GM21529 (cell line): ENCODE results near the gene RNF182.
"Not testable (repeated sequence)": the region's sequence is repeated elsewhere in the genome, so short reads cannot be mapped to it uniquely, and the experiment has no call there.

Experiments
- ATAC-seq: cut with Tn5 transposase; IDR thresholded peaks from one replicate; pipeline ENCODE4 v1.9.1; 2021; ENCODE audit not compliant: unreplicated experiment

The RNF182 gene

GRCh38 chr6:13916230-13916944 lies 8.4 kb upstream of the RNF182 start:
- ATAC-seq, result no peak

- ATAC-seq, result no peak
Measured at GRCh38 chr6:13917141-13917540, 7.6 kb upstream of the RNF182 start.

- ATAC-seq, result no peak
Measured at GRCh38 chr6:13918686-13919250, 6.0 kb upstream of the RNF182 start.

- no peak for ATAC-seq
Measured at GRCh38 chr6:13919861-13920260, 4.9 kb upstream of the RNF182 start.

- ATAC-seq, result no peak
Measured at GRCh38 chr6:13920552-13920951, 4.2 kb upstream of the RNF182 start.

- ATAC-seq, result no peak
Measured at GRCh38 chr6:13922750-13923149, 2.0 kb upstream of the RNF182 start.

DNA sequence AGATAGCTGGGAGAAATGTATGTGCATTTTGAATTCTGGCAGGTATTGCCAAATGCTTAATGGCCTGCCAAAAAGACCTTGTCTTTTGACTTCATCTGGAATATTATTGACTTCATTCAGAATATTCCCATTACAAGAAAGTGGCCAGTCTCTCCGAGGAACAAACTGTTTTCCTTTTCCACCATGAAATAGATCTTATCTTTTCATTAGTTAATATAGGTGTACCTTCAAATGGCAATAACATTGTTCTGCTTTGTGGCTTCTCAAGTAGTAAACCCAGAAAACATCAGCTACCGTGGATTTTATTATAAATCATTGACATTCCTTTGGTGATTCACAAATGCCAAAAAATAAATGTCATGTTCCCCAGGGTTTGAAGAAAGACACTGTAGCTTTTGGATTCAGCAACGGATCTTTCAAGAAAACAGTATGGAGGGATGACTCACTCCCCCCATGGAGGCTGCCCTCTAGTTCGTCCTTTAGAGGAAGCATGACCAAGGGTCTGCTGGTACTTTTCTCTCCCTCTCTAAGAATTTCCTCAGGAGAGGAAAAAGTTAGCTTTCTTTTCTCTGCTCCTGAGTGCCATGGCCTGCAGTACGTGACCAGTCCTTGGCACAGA lies 1.1 kb upstream of the RNF182 start:
- ATAC-seq, result no peak

GRCh38 chr6:13924146-13924948 lies 405 bp upstream of the RNF182 start:
- ATAC-seq, result no peak

GRCh38 chr6:13926378-13926777 lies 1.6 kb downstream of the RNF182 start:
- no peak for ATAC-seq

- ATAC-seq, result no peak
Measured at GRCh38 chr6:13927203-13927602, 2.5 kb downstream of the RNF182 start.

GRCh38 chr6:13929196-13929595 lies 4.4 kb downstream of the RNF182 start:
- no peak for ATAC-seq

DNA sequence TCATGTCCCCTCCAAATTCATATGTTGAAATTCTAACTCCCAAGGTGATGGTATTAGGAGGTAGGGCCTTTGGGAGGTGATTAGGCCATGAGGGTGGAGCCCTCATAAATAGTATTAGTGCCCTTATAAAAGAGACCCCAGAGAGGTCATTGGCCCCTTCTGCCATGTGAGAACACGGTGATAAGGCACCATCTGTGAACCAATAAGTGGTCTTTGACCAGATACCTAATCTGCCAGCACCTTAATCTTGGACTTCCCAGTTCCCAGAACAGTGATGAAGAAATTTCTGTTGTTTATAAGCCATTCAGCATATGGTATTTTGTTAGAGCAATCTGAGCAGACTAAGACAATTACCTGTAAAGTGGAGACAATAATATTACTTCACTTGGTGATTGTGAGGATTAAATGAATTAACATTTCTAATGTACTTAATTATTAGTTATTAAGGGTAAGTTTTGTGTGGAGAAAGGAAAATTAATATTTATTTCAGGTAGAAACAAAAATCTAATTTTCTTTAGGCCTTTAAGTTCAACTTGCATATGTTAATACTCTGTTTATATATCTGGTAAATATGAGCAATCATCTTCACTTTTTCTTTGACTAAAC lies 7.1 kb downstream of the RNF182 start:
- ATAC-seq, result no peak

- no peak for ATAC-seq
Measured at GRCh38 chr6:13932785-13933184, 8.0 kb downstream of the RNF182 start.

DNA sequence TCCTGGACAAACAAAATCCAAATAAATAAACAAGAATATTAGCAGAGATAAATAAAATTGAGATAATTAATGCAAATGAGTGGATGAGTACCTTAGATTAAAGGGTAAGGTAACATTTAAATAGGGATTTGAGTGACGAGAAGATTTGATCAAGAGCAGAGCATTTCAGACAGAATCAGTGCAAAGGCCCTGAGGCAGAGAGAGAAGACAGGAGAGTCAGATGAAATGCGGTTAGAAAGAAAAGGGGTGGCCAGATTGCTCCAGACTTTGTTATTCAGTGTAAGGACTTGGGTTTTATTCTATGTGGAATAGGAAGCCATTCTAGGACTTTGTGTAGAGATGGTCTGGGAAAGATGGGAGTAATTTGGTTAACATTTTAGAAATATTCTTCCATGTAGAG lies 10.0 kb downstream of the RNF182 start:
- no peak for ATAC-seq

DNA sequence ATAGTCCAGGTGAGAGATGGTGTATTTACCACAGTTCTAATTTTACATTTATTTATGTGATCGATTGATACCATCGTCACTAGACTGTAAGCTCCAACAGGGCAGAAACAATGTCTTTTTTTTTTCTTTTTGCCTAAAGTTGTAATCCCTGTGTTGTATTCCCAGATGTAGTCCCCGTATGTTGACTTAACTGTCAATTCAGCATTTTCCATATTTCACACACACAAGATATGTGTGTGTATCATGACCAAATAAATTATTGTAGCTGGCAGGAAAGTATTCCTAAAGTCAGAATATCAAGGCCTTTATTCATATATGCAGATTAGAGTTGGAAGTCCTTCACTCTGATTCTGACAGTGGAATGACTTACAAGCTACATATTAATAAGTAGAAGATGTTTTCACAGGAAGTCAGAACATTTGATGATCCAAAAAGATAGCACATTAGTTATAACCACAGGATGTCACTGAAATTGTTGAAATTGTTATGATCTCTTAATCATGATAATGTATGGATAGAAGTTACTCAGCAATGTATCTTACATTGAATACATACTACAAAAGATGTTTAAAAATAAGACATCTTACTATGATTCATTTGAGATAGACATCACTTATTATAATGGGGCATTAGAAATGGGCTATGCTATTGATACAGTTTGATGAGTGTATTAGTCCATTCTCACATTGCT lies 10.6 kb downstream of the RNF182 start:
- no peak for ATAC-seq

DNA sequence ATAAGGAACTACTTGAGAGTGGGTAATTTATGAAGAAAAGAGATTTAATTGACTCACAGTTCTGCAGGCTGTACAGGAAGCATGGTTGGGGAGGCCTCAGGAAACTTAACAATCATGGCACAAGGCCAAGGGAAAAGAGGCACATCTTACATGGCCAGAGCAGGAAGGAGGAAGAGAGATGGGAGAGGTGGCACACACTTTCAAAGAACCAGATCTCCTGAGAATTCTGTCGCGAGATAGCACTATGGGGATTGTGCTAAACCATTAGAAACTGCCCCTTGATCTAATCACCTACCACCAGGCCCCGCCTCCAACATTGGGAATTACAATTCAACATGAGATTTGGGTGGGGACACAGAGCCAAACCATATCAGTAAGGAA lies 11.1 kb downstream of the RNF182 start:
- ATAC-seq, result not testable (repeated sequence)

DNA sequence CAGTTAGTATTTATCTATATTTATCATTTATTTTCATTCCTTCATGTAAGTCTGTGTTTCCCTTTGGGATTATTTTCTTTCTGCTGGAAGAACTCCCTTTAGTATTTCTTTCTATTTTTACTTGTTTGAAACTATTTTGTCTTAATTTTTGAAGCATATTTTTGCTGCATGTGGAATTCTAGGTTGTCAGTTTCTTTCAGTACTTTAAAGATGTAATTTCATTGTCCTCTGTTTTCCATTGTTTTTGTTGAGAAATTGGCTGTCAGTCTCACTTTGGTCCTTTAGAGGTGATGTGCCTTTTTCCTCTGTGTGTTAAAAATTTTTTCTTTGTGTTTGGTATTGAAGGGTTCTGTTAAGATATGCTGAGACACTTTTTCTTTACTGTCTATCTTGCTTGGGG lies 17.1 kb downstream of the RNF182 start:
- ATAC-seq, result no peak

GRCh38 chr6:13943943-13944342 lies 19.2 kb downstream of the RNF182 start:
- ATAC-seq, result no peak

DNA sequence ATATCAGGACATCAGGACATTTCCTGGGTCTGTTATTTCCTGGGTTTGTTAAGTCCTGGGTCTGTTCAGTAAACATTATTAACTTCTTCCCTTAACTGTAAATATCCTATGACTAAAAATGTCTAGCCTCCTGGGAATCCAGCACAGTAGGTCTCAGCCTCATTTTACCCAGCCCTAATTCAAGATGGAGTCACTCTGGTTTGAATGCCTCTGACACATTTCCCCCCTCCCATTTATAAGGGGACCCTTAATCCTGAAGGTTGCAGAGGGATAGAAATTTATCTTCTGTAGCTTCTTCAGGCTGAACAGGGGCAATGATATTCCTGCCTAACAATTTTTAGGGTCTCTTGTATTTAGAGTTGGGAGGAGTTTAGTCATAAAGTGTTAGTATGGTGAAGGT lies 21.8 kb downstream of the RNF182 start:
- no peak for ATAC-seq

- ATAC-seq, result no peak
Measured at GRCh38 chr6:13947611-13948178, 22.9 kb downstream of the RNF182 start.
